Measurements from ENCODE around the gene ERVFRD-1. TPM values are rescaled to one million over a fixed set of nuclear protein-coding genes. Genes with fewer than 3 reads are reported as not detected.

ERVFRD-1 gene
- total RNA-seq, 4 donors from 2014 or later, result 0.42 TPM; not detected in 3

- no peak for TF ChIP-seq POLR2A (IDR thresholded peaks at IDR 0.05)
- TF ChIP-seq, protein P1, sequence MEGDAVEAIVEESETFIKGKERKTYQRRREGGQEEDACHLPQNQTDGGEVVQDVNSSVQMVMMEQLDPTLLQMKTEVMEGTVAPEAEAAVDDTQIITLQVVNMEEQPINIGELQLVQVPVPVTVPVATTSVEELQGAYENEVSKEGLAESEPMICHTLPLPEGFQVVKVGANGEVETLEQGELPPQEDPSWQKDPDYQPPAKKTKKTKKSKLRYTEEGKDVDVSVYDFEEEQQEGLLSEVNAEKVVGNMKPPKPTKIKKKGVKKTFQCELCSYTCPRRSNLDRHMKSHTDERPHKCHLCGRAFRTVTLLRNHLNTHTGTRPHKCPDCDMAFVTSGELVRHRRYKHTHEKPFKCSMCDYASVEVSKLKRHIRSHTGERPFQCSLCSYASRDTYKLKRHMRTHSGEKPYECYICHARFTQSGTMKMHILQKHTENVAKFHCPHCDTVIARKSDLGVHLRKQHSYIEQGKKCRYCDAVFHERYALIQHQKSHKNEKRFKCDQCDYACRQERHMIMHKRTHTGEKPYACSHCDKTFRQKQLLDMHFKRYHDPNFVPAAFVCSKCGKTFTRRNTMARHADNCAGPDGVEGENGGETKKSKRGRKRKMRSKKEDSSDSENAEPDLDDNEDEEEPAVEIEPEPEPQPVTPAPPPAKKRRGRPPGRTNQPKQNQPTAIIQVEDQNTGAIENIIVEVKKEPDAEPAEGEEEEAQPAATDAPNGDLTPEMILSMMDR (IDR thresholded peaks at IDR 0.05), result no peak
- intact Hi-C loops (cut with DNase I; ENCODE audit: low total_unique reads), result no loop called here
- no peak overlapping the region for H3K4me3 ChIP-seq (ENCODE audit: low read depth, poor library complexity, severe bottlenecking)
- WGBS, 2 donors, result 92 to 97% methylated on average over 5 of the region's 5 CpGs
- DNase-seq (ENCODE audit: low spot score in 2 of 2), result no peak
Measured at GRCh38 chr6:11058406-11058805, 53.1 kb downstream of the ERVFRD-1 start.

DNA sequence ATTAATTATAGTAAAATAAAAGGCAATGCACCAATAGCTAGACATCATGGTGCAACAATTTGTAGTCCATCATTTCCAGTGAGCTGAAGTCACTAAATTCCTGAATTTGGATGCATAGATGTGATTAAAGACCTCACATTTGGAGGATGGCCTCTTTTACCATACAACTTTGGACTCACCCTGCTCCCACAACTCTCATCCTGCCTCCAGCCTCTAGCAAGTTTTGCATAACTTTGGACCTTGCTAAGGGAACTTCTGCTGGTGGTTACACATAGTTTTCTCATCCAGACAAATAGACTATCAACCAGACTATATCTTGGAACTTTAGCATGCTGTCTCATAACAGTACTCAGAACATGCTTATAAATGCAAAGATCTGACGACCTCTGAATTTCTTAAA, 54.7 kb downstream of the ERVFRD-1 start:
- 76 to 93% methylated on average over 1 of the region's 1 CpG for WGBS, 2 donors
- intact Hi-C loops (cut with DNase I; ENCODE audit: low total_unique reads), result no loop called here
- DNase-seq (ENCODE audit: low spot score in 2 of 2), result no peak
- no peak overlapping the region for H3K4me3 ChIP-seq (ENCODE audit: low read depth, poor library complexity, severe bottlenecking)
- TF ChIP-seq, protein P1 (IDR thresholded peaks at IDR 0.05), result no peak
- no peak for TF ChIP-seq POLR2A (IDR thresholded peaks at IDR 0.05)

DNA sequence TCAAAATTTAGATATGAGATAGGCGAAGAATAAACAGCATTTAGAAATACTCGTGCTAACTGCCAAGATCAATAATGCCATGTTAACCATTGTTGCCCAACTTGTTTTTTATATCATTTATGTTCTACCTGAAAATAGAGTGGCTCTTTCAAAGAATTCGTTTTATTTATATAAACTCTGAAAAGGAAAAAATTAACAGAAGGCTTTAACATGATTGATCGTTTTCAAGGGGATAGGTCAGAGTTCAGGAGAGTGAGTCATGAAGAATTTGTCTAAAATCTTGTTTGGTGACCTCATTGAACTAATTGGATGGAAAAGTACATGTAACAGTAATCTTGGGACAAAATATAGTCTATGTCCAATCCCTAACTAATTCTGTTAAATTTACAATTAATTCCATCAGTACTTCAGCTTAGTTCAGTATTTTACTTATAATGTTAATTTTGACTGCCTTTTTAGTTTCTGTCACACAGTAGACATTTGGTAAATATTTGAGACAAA, 56.3 kb downstream of the ERVFRD-1 start:
- 53 to 59% methylated on average over 4 of the region's 4 CpGs for WGBS, 2 donors
- TF ChIP-seq, protein P1 (IDR thresholded peaks at IDR 0.05), result no peak
- TF ChIP-seq POLR2A (IDR thresholded peaks at IDR 0.05), result no peak
- intact Hi-C loops (cut with DNase I; ENCODE audit: low total_unique reads), result no loop called here
- DNase-seq (ENCODE audit: low spot score in 2 of 2), result no peak
- H3K4me3 ChIP-seq (ENCODE audit: low read depth, poor library complexity, severe bottlenecking), result no peak overlapping the region

GRCh38 chr6:11054722-11055121, 56.8 kb downstream of the ERVFRD-1 start:
- no peak for DNase-seq (ENCODE audit: low spot score in 2 of 2)
- 91 to 93% methylated on average over 1 of the region's 1 CpG for WGBS, 2 donors

DNA sequence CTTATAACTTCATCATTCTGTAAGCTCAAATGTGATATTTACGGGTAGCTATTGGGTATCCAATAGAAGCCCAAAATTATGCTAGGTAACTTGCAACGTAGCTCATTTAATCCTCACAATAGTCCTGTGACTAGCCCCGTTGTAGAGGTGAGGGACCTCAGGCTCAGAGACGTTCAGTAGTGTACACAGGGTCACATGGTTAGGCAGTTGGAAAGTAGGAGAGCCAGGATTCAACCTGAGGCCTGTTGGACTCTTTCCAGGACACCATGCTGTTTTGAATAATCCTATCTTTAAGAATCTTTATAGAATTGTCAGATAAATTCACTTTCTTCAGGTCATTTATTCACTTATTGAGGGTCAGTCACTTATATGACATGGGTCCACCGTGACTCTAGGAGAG, 58.2 kb downstream of the ERVFRD-1 start:
- 69% methylated on average over 5 of the region's 5 CpGs for WGBS, 2 donors

More at GRCh38 chr6:11054722-11055121, 56.8 kb downstream of the ERVFRD-1 start:
- TF ChIP-seq, protein P1 (IDR thresholded peaks at IDR 0.05), result no peak
- TF ChIP-seq POLR2A (IDR thresholded peaks at IDR 0.05), result no peak
- intact Hi-C loops (cut with DNase I; ENCODE audit: low total_unique reads), result no loop called here
- no peak overlapping the region for H3K4me3 ChIP-seq (ENCODE audit: low read depth, poor library complexity, severe bottlenecking)

More for the DNA sequence above, 58.2 kb downstream of the ERVFRD-1 start:
- no peak for DNase-seq (ENCODE audit: low spot score in 2 of 2)
- TF ChIP-seq, protein P1 (IDR thresholded peaks at IDR 0.05), result no peak
- TF ChIP-seq POLR2A (IDR thresholded peaks at IDR 0.05), result no peak
- no peak overlapping the region for H3K4me3 ChIP-seq (ENCODE audit: low read depth, poor library complexity, severe bottlenecking)
- intact Hi-C loops (cut with DNase I; ENCODE audit: low total_unique reads), result no loop called here

Other genes starting within 250 kb of the ERVFRD-1 start
- not detected for gene GCM2, start 229.7 kb downstream of the ERVFRD-1 start, total RNA-seq
- under 1 TPM in 3 of 4 donors, not detected in 1; 0.17 to 0.69 (median 0.29) TPM for gene SYCP2L, start 224.7 kb downstream of the ERVFRD-1 start, total RNA-seq
- gene ELOVL2, start 67.4 kb downstream of the ERVFRD-1 start, total RNA-seq, result under 1 TPM in 1 of 4 donors, not detected in 3; 0.07 TPM
- 10 to 100 TPM in 3 of 4 donors, 1 to 10 TPM in 1; 7.6 to 13.9 (median 10.2) TPM for gene SMIM13, start 17.9 kb downstream of the ERVFRD-1 start, total RNA-seq
- 10 to 100 TPM; 26.8 to 46.0 (median 32.6) TPM for gene NEDD9, start 120.9 kb upstream of the ERVFRD-1 start, total RNA-seq